ENCODE measurements around the gene RABIF.
"Not testable (repeated sequence)": the region's sequence is repeated elsewhere in the genome, so short reads cannot be mapped to it uniquely, and the experiment has no call there.

Gene RABIF

GRCh38 chr1:202834771-202835547 is 54.0 kb downstream of the RABIF start:
- no peak for DNase-seq (ENCODE audit: low read depth)

- DNase-seq (ENCODE audit: low read depth), result no peak
Measured at GRCh38 chr1:202831906-202832305, 57.0 kb downstream of the RABIF start.

GRCh38 chr1:202829223-202829622 is 59.7 kb downstream of the RABIF start:
- DNase-seq (ENCODE audit: low read depth), result not testable (repeated sequence)

Measured in CMK (cell line).